Right lobe of liver (tissue), 6 donors: ENCODE data around the gene PFN3. TPM values are rescaled to one million over a fixed set of nuclear protein-coding genes. Genes with fewer than 3 reads are reported as not detected.

Experiments used
- ATAC-seq, 4 donors: fragments of 200-7000 bp; cut with Tn5 transposase; one replicate each; pipeline ENCODE4 v1.9.1; 2020; ENCODE audit warnings: mild to moderate bottlenecking in 4 of 4, moderate library complexity in 4 of 4
- DNase-seq, 3 donors: peaks; one replicate each; pipeline ENCODE4 v3.0.0-alpha.2; 2020
- H3K27ac ChIP-seq, 3 donors: fragments of 200-600 bp; one replicate each; pipeline ENCODE4 v1.8.0; 2022
- H3K27me3 ChIP-seq, 2 donors: fragments of 200-600 bp; one replicate each; pipeline ENCODE4 v1.8.0; 2022
- H3K36me3 ChIP-seq, 4 donors: fragments of 200-600 bp; sonication (generic) in 1 of 4; one replicate each; pipeline versions ENCODE4 v1.5.1 to v1.8.0; 2017 to 2022; ENCODE audit warnings: control low read depth in 1 of 4
- H3K4me1 ChIP-seq, 4 donors: fragments of 200-600 bp; sonication (generic) in 1 of 4; one replicate each; pipeline versions ENCODE4 v1.5.1 to v1.8.0; 2017 to 2022; ENCODE audit warnings: control low read depth in 1 of 4
- H3K4me3 ChIP-seq, 3 donors: fragments of 200-600 bp; one replicate each; pipeline ENCODE4 v1.8.0; 2022
- H3K9me3 ChIP-seq, 4 donors: fragments of 200-600 bp; sonication (generic) in 1 of 4; one replicate each; pipeline versions ENCODE4 v1.5.1 to v1.8.0; 2017 to 2022; ENCODE audit warnings: control low read depth in 1 of 4
- POLR2A ChIP-seq: fragments of 450-650 bp; IDR thresholded peaks from one replicate; pipeline ENCODE4 v1.6.1; 2017; ENCODE audit warnings: antibody characterized with exemption, mild to moderate bottlenecking
- WGBS: methylation state at CpG from one replicate; pipeline ENCODE4 v1.1.6; 2018; ENCODE audit warnings: low coverage, low lambda C conversion rate; ENCODE audit not compliant: insufficient coverage; ENCODE audit errors: missing lambda C conversion rate; 5-methylcytosine and 5-hydroxymethylcytosine counted together
- intact Hi-C, 2 donors: fragments of 100-400 bp; cut with DNase I; formaldehyde crosslinking; loops; one replicate each; pipeline versions ENCODE4 v1.11.2 to v1.14.1; 2022
- total RNA-seq, 6 experiments: library from RNA; depleted of rRNA in 2 of 6; stranded (reverse); fragments of >200 nt in 2 of 6; fragmentation: NEBNext Ultra II Directional in 3 of 6; extraction: Animal tissue kit (Norgen Biotek cat#: 25700) in 3 of 6; gene quantifications; one replicate each; pipeline versions ENCODE4 v1.1.0 to v1.2.4, GENCODE V29; 2016 to 2023
- TF ChIP-seq, protein P1 (sequence below), 4 donors: fragments of 200-600 bp in 3 of 4; fragments of 450-650 bp in 1 of 4; IDR thresholded peaks; one replicate each; pipeline versions ENCODE4 v1.5.1 to v1.8.0; 2016 to 2022; ENCODE audit warnings: antibody characterized with exemption in 4 of 4, mild to moderate bottlenecking in 2 of 4
- donor health status: DM: no; HTN: yes; CAD: no.
- donor health status: DM: no; HTN: no; CAD: no.
- donor health status: DM: no; HTN: no; CAD: no.
- donor health status: DM: no; HTN: yes; CAD: no.
- donor health status: DM: no; HTN: yes; CAD: no.

The PFN3 gene
- total RNA-seq, 6 experiments from 2014 or later = not detected

- Histone ChIP-seq H3K27me3 (no peaks in the 10 kb centered on the region), H3K4me3 (no peak overlapping the region), H3K36me3 (no peaks in the 10 kb centered on the region), H3K4me1 (peaks cover 0 to 12% (median 4%) of the 10 kb centered on the region in 4 donors), H3K27ac (no peak overlapping the region), H3K9me3 (no peaks in the 10 kb centered on the region)
- no CpG with 5 or more reads among the region's 8 CpGs for WGBS
- ATAC-seq (no peak), DNase-seq (no peak)
- intact Hi-C loops = loop anchor here in 1 of 2 donors (10.0 kb wide), 1 partner anchor 72 kb away; the partner anchor contains the start of gene MXD3
- TF ChIP-seq, protein P1, sequence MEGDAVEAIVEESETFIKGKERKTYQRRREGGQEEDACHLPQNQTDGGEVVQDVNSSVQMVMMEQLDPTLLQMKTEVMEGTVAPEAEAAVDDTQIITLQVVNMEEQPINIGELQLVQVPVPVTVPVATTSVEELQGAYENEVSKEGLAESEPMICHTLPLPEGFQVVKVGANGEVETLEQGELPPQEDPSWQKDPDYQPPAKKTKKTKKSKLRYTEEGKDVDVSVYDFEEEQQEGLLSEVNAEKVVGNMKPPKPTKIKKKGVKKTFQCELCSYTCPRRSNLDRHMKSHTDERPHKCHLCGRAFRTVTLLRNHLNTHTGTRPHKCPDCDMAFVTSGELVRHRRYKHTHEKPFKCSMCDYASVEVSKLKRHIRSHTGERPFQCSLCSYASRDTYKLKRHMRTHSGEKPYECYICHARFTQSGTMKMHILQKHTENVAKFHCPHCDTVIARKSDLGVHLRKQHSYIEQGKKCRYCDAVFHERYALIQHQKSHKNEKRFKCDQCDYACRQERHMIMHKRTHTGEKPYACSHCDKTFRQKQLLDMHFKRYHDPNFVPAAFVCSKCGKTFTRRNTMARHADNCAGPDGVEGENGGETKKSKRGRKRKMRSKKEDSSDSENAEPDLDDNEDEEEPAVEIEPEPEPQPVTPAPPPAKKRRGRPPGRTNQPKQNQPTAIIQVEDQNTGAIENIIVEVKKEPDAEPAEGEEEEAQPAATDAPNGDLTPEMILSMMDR (IDR thresholded peaks at IDR 0.05) = no peak
- no peak for TF ChIP-seq POLR2A
Observed at GRCh38 chr5:177386542-177386941, 13.9 kb downstream of the PFN3 start.

GRCh38 chr5:177385720-177386119, 14.7 kb downstream of the PFN3 start:
- intact Hi-C loops = loop anchor here in 1 of 2 donors (10.0 kb wide), 1 partner anchor 71 kb away; the partner anchor contains the start of gene MXD3

GRCh38 chr5:177384134-177384533, 16.3 kb downstream of the PFN3 start, which contains the start of gene SLC34A1:
TSS of gene SLC34A1 (plus strand) at chr5:177384434. CDS start at chr5:177385742, 1,308 bp downstream.
- no peak for DNase-seq
- WGBS = 58% methylated on average over 2 of the region's 4 CpGs
- H3K27me3 ChIP-seq = no peaks in the 10 kb centered on the region
- no peak for TF ChIP-seq POLR2A
- TF ChIP-seq, protein P1 (IDR thresholded peaks at IDR 0.05) = no peak
- ATAC-seq = no peak
- intact Hi-C loops = loop anchor here in 1 of 2 donors (10.0 kb wide), 1 partner anchor 69 kb away; the partner anchor contains the start of gene MXD3
- no peaks in the 10 kb centered on the region for H3K36me3 ChIP-seq
- H3K9me3 ChIP-seq = no peaks in the 10 kb centered on the region
- no peak within 1 kb of the TSS for H3K4me3 ChIP-seq
- no peak within 1 kb of the TSS for H3K27ac ChIP-seq
- H3K4me1 ChIP-seq = peaks cover 0 to 27% (median 9%) of the 10 kb centered on the region in 4 donors

More at GRCh38 chr5:177385720-177386119, 14.7 kb downstream of the PFN3 start:
- Histone ChIP-seq H3K4me1 (peaks cover 0 to 14% (median 6%) of the 10 kb centered on the region in 4 donors), H3K9me3 (no peaks in the 10 kb centered on the region), H3K36me3 (no peaks in the 10 kb centered on the region), H3K27me3 (no peaks in the 10 kb centered on the region), H3K4me3 (no peak overlapping the region), H3K27ac (no peak overlapping the region)
- no peak for ATAC-seq
- WGBS = 72% methylated on average over 2 of the region's 11 CpGs
- TF ChIP-seq, protein P1 (IDR thresholded peaks at IDR 0.05) = no peak
- TF ChIP-seq POLR2A = no peak
- no peak for DNase-seq

GRCh38 chr5:177383181-177383580, 17.3 kb downstream of the PFN3 start:
- peaks cover 0 to 35% (median 12%) of the 10 kb centered on the region in 4 donors for H3K4me1 ChIP-seq
- TF ChIP-seq, protein P1 (IDR thresholded peaks at IDR 0.05) = no peak
- TF ChIP-seq POLR2A = no peak
- DNase-seq (no peak), ATAC-seq (no peak)
- H3K36me3 ChIP-seq = no peaks in the 10 kb centered on the region
- H3K9me3 ChIP-seq = no peaks in the 10 kb centered on the region
- intact Hi-C loops = loop anchor here in 1 of 2 donors (10.0 kb wide), 1 partner anchor 68 kb away; the partner anchor contains the start of gene MXD3
- H3K27me3 ChIP-seq = no peaks in the 10 kb centered on the region
- H3K4me3 ChIP-seq = no peak overlapping the region
- no peak overlapping the region for H3K27ac ChIP-seq
- WGBS = 87% methylated on average over 8 of the region's 9 CpGs
